GM12878 (cell line): ENCODE data around the gene GLT1D1. TPM values are rescaled to one million over a fixed set of nuclear protein-coding genes. Genes with fewer than 3 reads are reported as not detected.

Experiments used
- ATAC-seq: fragments of 200-7000 bp; cut with Tn5 transposase; 3 replicates; pipeline ENCODE4 v1.9.1; 2020; ENCODE audit warnings: mild to moderate bottlenecking, moderate library complexity
- BruUV-seq: library from RNA; stranded (reverse); fragments of 400-500 nt; replicated peaks from 2 replicates; lab custom pipeline; 2021; lab: Mats Ljungman, UMichigan
- CTCF ChIA-PET: fragments of 300-600 bp; sonication (Branson Sonifier 250); formaldehyde crosslinking; extraction: SDS; loops from one replicate; lab custom pipeline; 2021; ENCODE audit warnings: inconsistent platforms; lab: Yijun Ruan, JAX
- POLR2A ChIA-PET: fragments of 350-600 bp; formaldehyde crosslinking; extraction: SDS; loops from one replicate; lab custom pipeline; 2021; ENCODE audit warnings: inconsistent platforms; lab: Charles Lee
- RAD21 ChIA-PET: fragments of 300-600 bp; sonication (Branson Sonifier 250); formaldehyde crosslinking; loops from one replicate; lab custom pipeline; 2023; ENCODE audit warnings: antibody characterized with exemption; ENCODE audit not compliant: unreplicated experiment; lab: Charles Lee
- SMC1A ChIA-PET: fragments of 300-600 bp; sonication (Branson Sonifier 250); formaldehyde crosslinking; loops from one replicate; lab custom pipeline; 2023; ENCODE audit not compliant: unreplicated experiment, uncharacterized antibody; lab: Charles Lee
- DNase-seq: peaks from one replicate; pipeline ENCODE4 v3.0.0-alpha.2; 2011; ENCODE audit warnings: low read depth, low spot score
- FAIRE-seq: peaks from 3 replicates; lab custom pipeline; 2011; peaks lifted over from hg19 to GRCh38; lab: Jason Lieb, UNC
- H2AFZ ChIP-seq: 2 replicates; pipeline ENCODE4 v1.6.0; 2011; ENCODE audit warnings: low read depth, low read length, control low read depth; ENCODE audit not compliant: control insufficient read depth
- H3K27ac ChIP-seq: 2 replicates; pipeline ENCODE4 v1.5.1; 2011; ENCODE audit warnings: control low read depth; ENCODE audit not compliant: control insufficient read depth, insufficient read depth
- H3K27me3 ChIP-seq, 2 experiments: replicated peaks in 1 of 2; 2 replicates each; pipeline versions ENCODE4 v1.6.0 to v1.6.1; 2011; ENCODE audit warnings: low read length in 1 of 2; ENCODE audit not compliant: control insufficient read depth in 2 of 2, insufficient read depth in 2 of 2
- H3K36me3 ChIP-seq, 2 experiments: 2 replicates each; pipeline ENCODE4 v1.5.1; 2011; ENCODE audit warnings: low read length in 1 of 2; ENCODE audit not compliant: control insufficient read depth in 2 of 2, insufficient read depth in 2 of 2
- H3K4me1 ChIP-seq: 2 replicates; pipeline ENCODE4 v1.6.1; 2011; ENCODE audit warnings: mild to moderate bottlenecking, low read length, moderate library complexity, mixed read lengths; ENCODE audit not compliant: control insufficient read depth, insufficient read depth
- H3K4me2 ChIP-seq: 2 replicates; pipeline ENCODE4 v1.6.0; 2011; ENCODE audit warnings: control low read depth; ENCODE audit not compliant: control insufficient read depth, insufficient read depth
- H3K4me3 ChIP-seq: fragments of 200-600 bp; sonication (generic); 2 replicates; pipeline ENCODE4 v1.5.1; 2016
- H3K79me2 ChIP-seq: 2 replicates; pipeline ENCODE4 v1.6.0; 2011; ENCODE audit warnings: low read length; ENCODE audit not compliant: control insufficient read depth, insufficient read depth
- H3K9ac ChIP-seq: 2 replicates; pipeline ENCODE4 v1.8.0; 2011; ENCODE audit warnings: low read length, control low read depth, mixed read lengths; ENCODE audit not compliant: control insufficient read depth, insufficient read depth
- H3K9me3 ChIP-seq: replicated peaks from 3 replicates; pipeline ENCODE4 v1.5.1; 2011; ENCODE audit warnings: mild to moderate bottlenecking, low read length; ENCODE audit not compliant: control insufficient read depth, insufficient read depth
- H4K20me1 ChIP-seq: 2 replicates; pipeline ENCODE4 v1.6.0; 2011; ENCODE audit not compliant: control insufficient read depth, insufficient read depth
- BACH1 ChIP-seq: fragments of 450-650 bp; IDR thresholded peaks from 2 replicates; pipeline ENCODE4 v1.6.1; 2017; ENCODE audit warnings: mild to moderate bottlenecking, borderline replicate concordance
- BCL11A ChIP-seq: IDR thresholded peaks from 2 replicates; pipeline ENCODE4 v1.6.1; 2011; ENCODE audit warnings: low read depth, low read length
- GATAD2B ChIP-seq: fragments of 450-650 bp; conservative IDR thresholded peaks from 2 replicates; pipeline ENCODE4 v1.6.1; 2017; ENCODE audit warnings: low read depth, mild to moderate bottlenecking, moderate library complexity
- IKZF2 ChIP-seq, 2 experiments: fragments of 450-650 bp; IDR thresholded peaks; 2 replicates each; pipeline ENCODE4 v1.6.1; 2017; ENCODE audit warnings: mild to moderate bottlenecking in 2 of 2, moderate library complexity in 2 of 2
- LARP7 ChIP-seq: fragments of 450-650 bp; IDR thresholded peaks from 2 replicates; pipeline ENCODE4 v1.6.1; 2017; ENCODE audit warnings: mild to moderate bottlenecking
- NFYB ChIP-seq: IDR thresholded peaks from 2 replicates; pipeline ENCODE4 v1.6.1; 2011; ENCODE audit warnings: low read depth, mild to moderate bottlenecking, low read length, improper control_type of control experiment, moderate library complexity; ENCODE audit not compliant: insufficient read depth
- SIN3A ChIP-seq: IDR thresholded peaks from 2 replicates; pipeline ENCODE4 v1.6.1; 2012; ENCODE audit warnings: low read depth, low read length, improper control_type of control experiment
- SREBF2 ChIP-seq: IDR thresholded peaks from 2 replicates; pipeline ENCODE4 v1.6.1; 2012; ENCODE audit warnings: mild to moderate bottlenecking, low read length
- SUPT20H ChIP-seq: IDR thresholded peaks from 2 replicates; pipeline ENCODE4 v1.6.1; 2011; ENCODE audit warnings: low read depth, mild to moderate bottlenecking, low read length, moderate library complexity, borderline replicate concordance; ENCODE audit not compliant: control insufficient read depth
- WGBS: methylation state at CpG from one replicate; pipeline ENCODE4 v1.1.6; 2016; ENCODE audit warnings: low lambda C conversion rate; ENCODE audit not compliant: insufficient replicate concordance, insufficient coverage; ENCODE audit errors: missing lambda C conversion rate; 5-methylcytosine and 5-hydroxymethylcytosine counted together
- in situ Hi-C: fragments of 300-500 bp; cut with MboI; formaldehyde crosslinking; loops from 9 replicates; pipeline ENCODE4 v1.14.3; 2018; ENCODE audit warnings: mixed read lengths
- intact Hi-C: fragments of 100-400 bp; cut with micrococcal nuclease; formaldehyde crosslinking; loops from one replicate; pipeline ENCODE4 v1.14.2; 2022; ENCODE audit not compliant: unreplicated experiment
- polyA plus RNA-seq, 11 experiments: library from polyadenylated mRNA; depleted of rRNA in 4 of 11; unstranded in 6 of 11; stranded (reverse) in 5 of 11; fragments of >200 nt; fragmentation: Nextera tagmentation in 4 of 11; fragmentation: Illumina TruSeq in 1 of 11; extraction: Ambion mirVana in 4 of 11; extraction: Trizol in 1 of 11; gene quantifications; 1 replicate in 1 of 11; 2 replicates in 10 of 11; pipeline versions ENCODE4 v1.2.1 to v1.2.3, GENCODE V29; 2011 to 2016; ENCODE audit warnings: inconsistent platforms in 2 of 11, missing spikeins in 2 of 11, low read depth in 1 of 11
- total RNA-seq, 4 experiments: library from RNA; depleted of rRNA in 3 of 4; stranded (reverse); fragments of >200 nt in 3 of 4; fragmentation: Illumina TruSeq in 1 of 4; extraction: Trizol in 1 of 4; gene quantifications; 2 replicates each; pipeline versions ENCODE4 v1.2.1 to v1.2.3, GENCODE V29; 2013 to 2021
- TF ChIP-seq, protein P1 (sequence below): fragments of 450-650 bp; formaldehyde crosslinking; IDR thresholded peaks from 2 replicates; pipeline ENCODE4 v1.4.0; 2022; ENCODE audit warnings: mild to moderate bottlenecking, moderate library complexity
- TF ChIP-seq, protein P2 (sequence below): IDR thresholded peaks from 2 replicates; pipeline ENCODE4 v1.6.1; 2011; ENCODE audit warnings: borderline replicate concordance, low read depth, mild to moderate bottlenecking, moderate library complexity, low read length; ENCODE audit not compliant: insufficient read depth, poor library complexity, severe bottlenecking

GLT1D1 gene
- total and polyA plus RNA-seq, 10 of the 15 experiments (the other 5 are each of a cell fraction or from before 2014, with no cell fraction given) = 0.42 to 62.8 (median 3.0) TPM

DNA sequence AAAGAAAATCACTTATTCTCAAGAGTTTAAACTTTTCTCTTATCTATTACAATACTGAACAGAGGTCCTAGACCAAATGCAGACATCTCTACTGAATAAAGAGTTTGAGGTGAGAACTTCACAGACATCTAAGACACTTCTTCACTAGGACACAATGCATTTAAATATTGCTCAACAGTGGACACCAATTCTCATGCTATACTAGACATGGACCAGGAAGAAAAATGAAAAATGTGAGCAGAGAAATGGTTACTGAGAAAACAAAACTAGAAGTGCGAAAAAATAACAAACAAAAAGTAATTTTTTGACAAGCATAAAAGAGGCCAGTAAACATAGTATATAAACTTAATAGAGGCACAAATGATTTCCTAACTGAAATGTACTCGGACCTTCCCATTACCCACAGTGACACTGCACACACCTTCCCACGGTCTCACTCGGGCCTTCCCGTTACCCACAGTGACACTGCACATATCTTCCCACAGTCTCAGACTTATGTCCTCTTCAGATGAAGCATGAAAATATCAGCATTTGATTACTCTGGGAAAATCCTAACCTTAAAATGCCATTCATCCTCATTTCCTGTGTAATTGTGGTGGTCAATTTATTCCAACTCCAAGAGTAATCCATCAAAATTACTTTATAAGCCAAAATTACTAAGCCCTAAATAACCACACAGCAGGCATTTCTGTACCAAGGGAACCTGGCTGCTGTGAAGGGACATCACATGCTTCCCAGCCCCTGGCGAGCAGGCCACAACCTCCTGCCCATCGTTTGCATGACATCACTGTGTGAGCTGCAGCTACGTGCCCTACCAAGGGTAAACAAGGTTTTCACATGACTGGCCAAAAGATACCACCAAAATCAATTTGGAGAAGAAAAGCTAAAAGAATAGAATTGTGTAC is 35.9 kb upstream of the GLT1D1 start:
- ChIA-PET POLR2A (interaction anchor here (0.7 to 12.9 kb wide), 9 partner anchors 7 to 100 kb away, joined by 3 to 253 read pairs (median 4); no protein-coding TSS in a partner anchor), SMC1A (interaction anchor here (0.7 to 10.0 kb wide), 12 partner anchors 7 to 99 kb away, joined by 3 to 261 read pairs (median 4); no protein-coding TSS in a partner anchor), RAD21 (interaction anchor here (0.9 to 3.8 kb wide), 11 partner anchors 10 to 36 kb away, joined by 3 to 36 read pairs (median 4); no protein-coding TSS in a partner anchor), CTCF (interaction anchor here (1.1 to 6.0 kb wide), 6 partner anchors 11 to 34 kb away, joined by 3 to 31 read pairs (median 4); no protein-coding TSS in a partner anchor)
- WGBS = 1% methylated on average over 8 of the region's 8 CpGs
- peak overlapping the region; percentile 94 for H3K27ac ChIP-seq
- peaks cover 11 to 27% of the 10 kb centered on the region in 2 experiments for H3K36me3 ChIP-seq
- no peak overlapping the region for H2AFZ ChIP-seq
- peak overlapping the region; percentile 98 for H3K4me3 ChIP-seq
- DNase-seq (peak; percentile 90), FAIRE-seq (peak; percentile 41), ATAC-seq (peak; percentile 42)
- no peaks in the 10 kb centered on the region for H4K20me1 ChIP-seq
- intact Hi-C loops = loop anchor here (1.0 kb wide), 1 partner anchor 39 kb away; no protein-coding TSS in a partner anchor
- H3K27me3 ChIP-seq = no peaks in the 10 kb centered on the region
- no peaks in the 10 kb centered on the region for H3K9me3 ChIP-seq
- H3K79me2 ChIP-seq = peaks cover 100% of the 10 kb centered on the region
- H3K9ac ChIP-seq = peak overlapping the region; percentile 88
- BruUV-seq = no TSS peak
- peaks cover 70% of the 10 kb centered on the region for H3K4me1 ChIP-seq
- H3K4me2 ChIP-seq = peak overlapping the region; percentile 93
- in situ Hi-C loops = no loop called here
- TF ChIP-seq, protein P1, sequence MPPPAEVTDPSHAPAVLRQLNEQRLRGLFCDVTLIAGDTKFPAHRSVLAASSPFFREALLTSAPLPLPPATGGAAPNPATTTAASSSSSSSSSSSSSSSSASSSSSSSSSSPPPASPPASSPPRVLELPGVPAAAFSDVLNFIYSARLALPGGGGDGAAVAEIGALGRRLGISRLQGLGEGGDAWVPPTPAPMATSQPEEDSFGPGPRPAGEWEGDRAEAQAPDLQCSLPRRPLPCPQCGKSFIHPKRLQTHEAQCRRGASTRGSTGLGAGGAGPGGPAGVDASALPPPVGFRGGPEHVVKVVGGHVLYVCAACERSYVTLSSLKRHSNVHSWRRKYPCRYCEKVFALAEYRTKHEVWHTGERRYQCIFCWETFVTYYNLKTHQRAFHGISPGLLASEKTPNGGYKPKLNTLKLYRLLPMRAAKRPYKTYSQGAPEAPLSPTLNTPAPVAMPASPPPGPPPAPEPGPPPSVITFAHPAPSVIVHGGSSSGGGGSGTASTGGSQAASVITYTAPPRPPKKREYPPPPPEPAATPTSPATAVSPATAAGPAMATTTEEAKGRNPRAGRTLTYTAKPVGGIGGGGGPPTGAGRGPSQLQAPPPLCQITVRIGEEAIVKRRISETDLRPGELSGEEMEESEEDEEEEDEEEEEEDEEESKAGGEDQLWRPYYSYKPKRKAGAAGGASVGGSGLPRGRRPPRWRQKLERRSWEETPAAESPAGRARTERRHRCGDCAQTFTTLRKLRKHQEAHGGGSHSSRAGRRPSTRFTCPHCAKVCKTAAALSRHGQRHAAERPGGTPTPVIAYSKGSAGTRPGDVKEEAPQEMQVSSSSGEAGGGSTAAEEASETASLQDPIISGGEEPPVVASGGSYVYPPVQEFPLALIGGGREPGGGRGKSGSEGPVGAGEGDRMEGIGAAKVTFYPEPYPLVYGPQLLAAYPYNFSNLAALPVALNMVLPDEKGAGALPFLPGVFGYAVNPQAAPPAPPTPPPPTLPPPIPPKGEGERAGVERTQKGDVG = no peak
- TF ChIP-seq IKZF2 (IDR thresholded peaks at IDR 0.05) = peak; percentile 79 to 85
- no peak for TF ChIP-seq SREBF2
- 0 out of 2 replicates have a peak, but pooled peaks have one; percentile 20 for TF ChIP-seq BCL11A
- TF ChIP-seq BACH1 = peak; percentile 68
- TF ChIP-seq, protein P2, sequence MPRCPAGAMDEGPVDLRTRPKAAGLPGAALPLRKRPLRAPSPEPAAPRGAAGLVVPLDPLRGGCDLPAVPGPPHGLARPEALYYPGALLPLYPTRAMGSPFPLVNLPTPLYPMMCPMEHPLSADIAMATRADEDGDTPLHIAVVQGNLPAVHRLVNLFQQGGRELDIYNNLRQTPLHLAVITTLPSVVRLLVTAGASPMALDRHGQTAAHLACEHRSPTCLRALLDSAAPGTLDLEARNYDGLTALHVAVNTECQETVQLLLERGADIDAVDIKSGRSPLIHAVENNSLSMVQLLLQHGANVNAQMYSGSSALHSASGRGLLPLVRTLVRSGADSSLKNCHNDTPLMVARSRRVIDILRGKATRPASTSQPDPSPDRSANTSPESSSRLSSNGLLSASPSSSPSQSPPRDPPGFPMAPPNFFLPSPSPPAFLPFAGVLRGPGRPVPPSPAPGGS = peak; percentile 91
- no peak for TF ChIP-seq SUPT20H
- peak; percentile 32; the same call in 1 of the 2 replicates for TF ChIP-seq LARP7
- peak; percentile 99 for TF ChIP-seq GATAD2B
- TF ChIP-seq NFYB = no peak
- no peak for TF ChIP-seq SIN3A
